Measurements from ENCODE around the gene COMMD10.

DNA sequence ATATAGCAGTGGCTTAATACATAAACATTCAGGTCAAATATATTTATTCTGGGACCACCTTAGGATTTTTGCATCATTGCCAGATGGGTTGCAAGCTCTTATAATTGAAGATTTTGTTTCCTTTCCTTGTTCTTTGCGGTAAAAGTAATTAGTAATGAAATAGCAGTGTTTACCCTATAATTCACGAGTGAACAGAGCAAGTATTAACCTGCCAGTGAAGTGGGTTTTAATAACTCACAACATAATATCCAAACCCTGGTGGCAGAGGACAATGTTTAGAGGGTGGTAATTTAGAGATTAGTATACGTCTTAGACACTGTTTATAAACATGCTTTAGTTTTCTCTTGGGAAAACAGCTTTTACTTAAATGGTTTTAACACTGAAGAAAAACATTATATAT lies 40.8 kb upstream of the COMMD10 start:
- no peak for TF ChIP-seq EZH2 (IDR thresholded peaks at IDR 0.05; ENCODE audit: insufficient read depth, poor library complexity, severe bottlenecking)
- TF ChIP-seq EZH2phosphoT487 (IDR thresholded peaks at IDR 0.05; ENCODE audit: insufficient read depth, low read depth), result no peak

Measured in GM23248 (cell line).